Keratinocyte (primary cell): ENCODE results near the gene CCDC32. TPM values are rescaled to one million over a fixed set of nuclear protein-coding genes. Genes with fewer than 3 reads are reported as not detected.

Source experiments
- DNase-seq: peaks from one replicate; pipeline ENCODE4 v3.0.0-alpha.2; 2011; ENCODE audit warnings: low read depth, missing footprints, low spot score
- FAIRE-seq: peaks from 2 replicates; lab custom pipeline; 2011; peaks lifted over from hg19 to GRCh38; lab: Jason Lieb, UNC
- H2AFZ ChIP-seq: 2 replicates; pipeline ENCODE4 v1.6.0; 2012; ENCODE audit warnings: low read length, control low read depth, inconsistent platforms; ENCODE audit not compliant: control insufficient read depth
- H3K27ac ChIP-seq: 2 replicates; pipeline ENCODE4 v1.5.1; 2011; ENCODE audit warnings: low read length; ENCODE audit not compliant: control insufficient read depth, insufficient read depth
- H3K27me3 ChIP-seq: 3 replicates; pipeline ENCODE4 v1.6.0; 2011; ENCODE audit warnings: low read length; ENCODE audit not compliant: control insufficient read depth, insufficient read depth; ENCODE audit errors: extremely low read depth
- H3K36me3 ChIP-seq, 2 experiments: 2 replicates in 1 of 2; 3 replicates in 1 of 2; pipeline ENCODE4 v1.5.1; 2011; ENCODE audit warnings: low read length in 2 of 2, mild to moderate bottlenecking in 1 of 2; ENCODE audit not compliant: control insufficient read depth in 2 of 2, insufficient read depth in 2 of 2; ENCODE audit errors: extremely low read depth in 1 of 2
- H3K4me1 ChIP-seq: 3 replicates; pipeline ENCODE4 v1.5.1; 2011; ENCODE audit warnings: low read length; ENCODE audit not compliant: control insufficient read depth, insufficient read depth; ENCODE audit errors: extremely low read depth
- H3K4me2 ChIP-seq: 3 replicates; pipeline ENCODE4 v1.6.0; 2011; ENCODE audit warnings: low read depth, low read length; ENCODE audit not compliant: control insufficient read depth, insufficient read depth; ENCODE audit errors: extremely low read depth
- H3K4me3 ChIP-seq, 3 experiments: fragments of 200-600 bp in 1 of 3; sonication (generic) in 1 of 3; 2 replicates in 2 of 3; 3 replicates in 1 of 3; pipeline ENCODE4 v1.5.1; 2011 to 2016; ENCODE audit warnings: low read length in 3 of 3, mild to moderate bottlenecking in 3 of 3, control low read depth in 2 of 3, inconsistent platforms in 1 of 3, low read depth in 1 of 3, mixed read lengths in 1 of 3, mixed run types in 1 of 3, moderate library complexity in 1 of 3; ENCODE audit not compliant: control insufficient read depth in 2 of 3, insufficient read depth in 2 of 3; ENCODE audit errors: extremely low read depth in 1 of 3
- H3K79me2 ChIP-seq: 2 replicates; pipeline ENCODE4 v1.6.0; 2012; ENCODE audit warnings: low read length; ENCODE audit not compliant: control insufficient read depth, insufficient read depth
- H3K9ac ChIP-seq: 3 replicates; pipeline ENCODE4 v1.6.0; 2011; ENCODE audit warnings: low read length; ENCODE audit not compliant: control insufficient read depth, insufficient read depth; ENCODE audit errors: extremely low read depth
- H3K9me1 ChIP-seq: 3 replicates; pipeline ENCODE4 v1.6.0; 2011; ENCODE audit warnings: low read length; ENCODE audit not compliant: control insufficient read depth, insufficient read depth; ENCODE audit errors: extremely low read depth
- H3K9me3 ChIP-seq: 2 replicates; pipeline ENCODE4 v1.5.1; 2012; ENCODE audit warnings: low read depth, low read length; ENCODE audit not compliant: control insufficient read depth
- H4K20me1 ChIP-seq: 3 replicates; pipeline ENCODE4 v1.6.0; 2011; ENCODE audit warnings: low read length; ENCODE audit not compliant: control insufficient read depth, insufficient read depth; ENCODE audit errors: extremely low read depth
- CTCF ChIP-seq, 3 experiments: IDR thresholded peaks in 1 of 3; conservative IDR thresholded peaks in 1 of 3; optimal IDR thresholded peaks in 1 of 3; 2 replicates in 2 of 3; 3 replicates in 1 of 3; pipeline versions ENCODE3 to v1.5.1; 2011; ENCODE audit warnings: low read length in 3 of 3, mild to moderate bottlenecking in 3 of 3, moderate library complexity in 2 of 3, control low read depth in 1 of 3, inconsistent platforms in 1 of 3; ENCODE audit not compliant: insufficient read depth in 2 of 3; ENCODE audit errors: extremely low read depth in 1 of 3
- EZH2 ChIP-seq: IDR thresholded peaks from one replicate; pipeline ENCODE4 v1.6.1; 2012; ENCODE audit warnings: inconsistent platforms, mild to moderate bottlenecking, low read length, moderate library complexity
- dilution Hi-C: fragments of 300-500 bp; cut with MboI; formaldehyde crosslinking; loops from one replicate; pipeline ENCODE4 v1.7.0; 2020; ENCODE audit warnings: low sequenced_read_pairs; ENCODE audit not compliant: extremely low pct_ligation_motif_present
- polyA plus RNA-seq, 5 experiments: library from polyadenylated mRNA; depleted of rRNA in 3 of 5; stranded (reverse) in 3 of 5; stranded (forward) in 1 of 5; unstranded in 1 of 5; fragments of >200 nt; gene quantifications; 1 replicate in 1 of 5; 2 replicates in 3 of 5; 3 replicates in 1 of 5; pipeline versions ENCODE4 v1.2.1 to v1.2.3, GENCODE V29; 2011 to 2012; ENCODE audit warnings: missing spikeins in 2 of 5, low read depth in 1 of 5, low replicate concordance in 1 of 5

The CCDC32 gene
- polyA plus RNA-seq, 1 donor (not counting 4 experiments of a cell fraction or from before 2014, with no cell fraction given) = 18.0 TPM

GRCh38 chr15:40597024-40597423 lies 32.2 kb upstream of the CCDC32 start:
- no peaks in the 10 kb centered on the region for H3K36me3 ChIP-seq
- H3K27ac ChIP-seq = no peak overlapping the region
- FAIRE-seq (no peak), DNase-seq (no peak)
- H3K79me2 ChIP-seq = peaks cover 67% of the 10 kb centered on the region
- TF ChIP-seq EZH2 (no peak), CTCF (optimal IDR thresholded peaks at IDR 0.05 in 1 of 3, IDR thresholded peaks at IDR 0.05 in 1 of 3, conservative IDR thresholded peaks at IDR 0.05 in 1 of 3; ENCODE audit: extremely low read depth in 1 of 3, insufficient read depth in 2 of 3, low read length in 3 of 3) (no peak)
- H3K9me1 ChIP-seq = no peaks in the 10 kb centered on the region
- no peak overlapping the region for H3K4me3 ChIP-seq
- H3K4me2 ChIP-seq = no peak overlapping the region
- H3K9ac ChIP-seq = no peak overlapping the region
- H2AFZ ChIP-seq = no peak overlapping the region
- H3K27me3 ChIP-seq = no peaks in the 10 kb centered on the region
- H3K4me1 ChIP-seq = peaks cover 6% of the 10 kb centered on the region
- dilution Hi-C loops = no loop called here
- H3K9me3 ChIP-seq = no peaks in the 10 kb centered on the region
- H4K20me1 ChIP-seq = no peaks in the 10 kb centered on the region

GRCh38 chr15:40595773-40596172 lies 30.9 kb upstream of the CCDC32 start:
- Histone ChIP-seq H2AFZ (no peak overlapping the region), H3K9me1 (no peaks in the 10 kb centered on the region), H3K27ac (no peak overlapping the region), H3K9me3 (no peaks in the 10 kb centered on the region), H3K4me1 (peaks cover 6% of the 10 kb centered on the region), H4K20me1 (no peaks in the 10 kb centered on the region), H3K4me3 (peak overlapping the region in 1 of 3 experiments; percentile 98), H3K27me3 (no peaks in the 10 kb centered on the region), H3K9ac (no peak overlapping the region), H3K79me2 (peaks cover 60% of the 10 kb centered on the region), H3K36me3 (no peaks in the 10 kb centered on the region), H3K4me2 (peak overlapping the region; percentile 90)
- DNase-seq (no peak), FAIRE-seq (no peak)
- dilution Hi-C loops = no loop called here
- TF ChIP-seq EZH2 = no peak
- no peak for TF ChIP-seq CTCF (optimal IDR thresholded peaks at IDR 0.05 in 1 of 3, IDR thresholded peaks at IDR 0.05 in 1 of 3, conservative IDR thresholded peaks at IDR 0.05 in 1 of 3; ENCODE audit: extremely low read depth in 1 of 3, insufficient read depth in 2 of 3, low read length in 3 of 3)
